GM21447 (cell line): ENCODE data around the gene CCR5.

ENCODE experiments used
- ATAC-seq: cut with Tn5 transposase; IDR thresholded peaks from one replicate; pipeline ENCODE4 v1.9.1; 2021; ENCODE audit not compliant: unreplicated experiment

CCR5 gene

GRCh38 chr3:46406443-46406787, 35.7 kb downstream of the CCR5 start:
- ATAC-seq = no peak

DNA sequence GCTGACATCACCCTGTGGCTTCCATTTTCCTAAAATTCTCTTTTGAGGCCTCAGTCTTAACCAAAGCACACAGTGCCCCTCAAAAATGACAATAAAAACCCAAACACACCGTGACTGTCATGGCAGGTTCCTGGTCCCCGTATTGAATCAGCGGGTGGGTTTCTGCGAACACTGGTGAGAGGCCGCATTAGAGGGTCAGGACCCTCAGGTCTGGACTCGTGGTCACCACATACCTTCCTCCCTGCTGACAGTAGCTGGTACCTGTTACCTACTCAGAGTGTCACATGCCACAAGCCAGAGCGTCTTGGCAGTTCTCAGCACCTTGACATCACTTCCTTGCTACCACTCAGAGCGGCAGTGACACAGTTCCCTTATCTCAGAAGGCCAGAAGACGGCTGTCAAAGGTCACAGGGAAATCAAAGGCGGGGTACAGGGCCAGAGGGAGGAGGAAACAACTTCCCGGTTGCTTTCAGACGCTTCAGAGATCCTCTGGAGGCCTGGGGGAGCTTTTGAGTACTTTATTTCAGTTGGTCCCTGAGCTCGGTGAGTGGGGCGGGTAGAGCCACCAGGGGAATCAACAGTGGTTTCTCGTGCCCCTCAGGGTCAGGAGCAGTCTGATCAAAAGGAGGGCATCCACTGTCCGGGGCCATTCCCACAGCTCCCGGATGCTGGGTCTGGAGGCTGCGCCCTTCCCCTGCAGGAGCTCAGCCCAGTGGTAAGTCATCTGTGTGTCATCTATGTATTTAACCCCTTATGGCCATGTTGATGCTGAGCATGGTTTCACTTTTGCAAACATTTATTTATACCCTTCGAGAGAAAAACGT, 36.3 kb downstream of the CCR5 start, which contains the start of the genes CCR5AS and CCRL2:
Gene CCR5AS, minus strand, starts transcription at position 279 of the 824 bp plus-strand sequence.
Gene CCRL2, plus strand, starts transcription at position 472 of the 824 bp plus-strand sequence. CDS start 821 bp downstream, outside the sequence.
- ATAC-seq = no peak

- ATAC-seq = no peak
Measured at GRCh38 chr3:46407970-46408369, 37.2 kb downstream of the CCR5 start.

GRCh38 chr3:46408853-46409252, 38.1 kb downstream of the CCR5 start:
- ATAC-seq = no peak

- no peak for ATAC-seq
Measured at GRCh38 chr3:46409739-46410489, 39.2 kb downstream of the CCR5 start.

GRCh38 chr3:46410669-46411068, 39.9 kb downstream of the CCR5 start:
- no peak for ATAC-seq

DNA sequence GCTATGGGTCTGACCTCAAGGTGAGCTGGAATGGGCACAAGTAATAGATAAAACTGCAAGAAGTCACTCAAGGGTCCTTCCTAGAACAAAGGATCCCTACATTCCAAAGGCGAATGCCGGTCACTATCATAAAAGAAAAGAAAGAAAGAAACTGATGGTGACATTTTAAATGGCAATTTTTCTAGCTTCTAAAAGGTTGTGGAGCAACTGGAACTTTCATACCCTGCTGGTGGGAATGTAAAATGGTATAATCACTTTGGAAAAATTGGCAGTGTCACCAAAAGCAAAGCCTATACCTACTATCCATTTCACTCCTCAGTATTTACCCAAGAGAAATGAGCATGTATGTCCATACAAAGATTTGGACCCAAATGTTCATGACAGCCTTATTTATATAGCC, 40.5 kb downstream of the CCR5 start:
- no peak for ATAC-seq

GRCh38 chr3:46412786-46413298, 42.1 kb downstream of the CCR5 start:
- no peak for ATAC-seq

- ATAC-seq = no peak
Measured at GRCh38 chr3:46413951-46414350, 43.2 kb downstream of the CCR5 start.

DNA sequence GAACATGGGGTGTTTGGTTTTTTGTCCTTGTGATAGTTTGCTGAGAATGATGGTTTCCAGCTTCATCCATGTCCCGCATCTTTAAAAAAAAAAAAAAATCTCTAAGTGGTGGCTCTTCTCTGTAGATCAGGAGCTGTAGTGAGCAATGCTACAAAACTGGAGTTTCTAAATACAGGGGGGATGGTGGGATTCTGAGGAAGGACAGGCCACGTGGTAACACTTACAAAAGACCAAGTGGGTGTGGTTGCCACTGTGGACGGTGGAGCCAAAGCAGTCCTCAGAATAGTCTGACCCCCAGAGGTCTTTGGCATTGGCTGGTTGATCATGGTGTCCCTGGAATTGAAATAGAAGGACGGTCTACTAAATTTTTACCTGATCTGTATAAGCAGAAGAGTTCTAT, 44.0 kb downstream of the CCR5 start:
- ATAC-seq = no peak

DNA sequence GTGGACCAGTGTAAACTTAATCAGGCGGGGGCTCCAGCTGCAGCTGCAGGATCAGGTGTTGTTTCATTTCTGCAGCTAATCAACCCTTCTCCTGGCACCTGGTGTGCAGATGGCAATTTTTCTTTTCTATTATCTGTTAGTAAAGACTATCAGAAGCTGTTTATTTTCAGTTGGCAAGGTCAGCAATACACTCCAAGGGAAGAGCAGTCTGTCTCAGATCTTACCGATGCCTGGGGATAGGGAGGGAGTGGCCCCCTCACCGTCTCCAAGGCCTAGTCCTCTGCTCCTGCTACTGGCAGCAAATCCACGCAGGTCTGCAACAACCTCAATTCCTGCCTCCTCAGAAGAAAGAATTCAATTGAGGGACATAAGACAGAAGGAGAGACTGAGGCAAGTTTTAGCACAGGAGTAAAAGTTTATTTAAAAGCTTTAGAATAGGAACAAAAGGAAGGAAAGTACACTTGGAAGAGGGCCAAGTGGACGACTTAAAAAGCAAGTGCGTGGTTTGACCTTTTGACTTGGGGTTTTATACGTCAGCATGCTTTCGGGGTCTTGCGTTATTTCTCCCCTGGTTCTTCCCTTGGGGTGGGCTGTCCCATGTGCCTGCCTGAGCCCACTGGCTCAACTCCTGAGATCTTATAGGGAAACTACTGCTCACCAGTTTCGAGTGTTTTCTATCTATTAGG, 45.5 kb downstream of the CCR5 start:
- ATAC-seq = no peak

DNA sequence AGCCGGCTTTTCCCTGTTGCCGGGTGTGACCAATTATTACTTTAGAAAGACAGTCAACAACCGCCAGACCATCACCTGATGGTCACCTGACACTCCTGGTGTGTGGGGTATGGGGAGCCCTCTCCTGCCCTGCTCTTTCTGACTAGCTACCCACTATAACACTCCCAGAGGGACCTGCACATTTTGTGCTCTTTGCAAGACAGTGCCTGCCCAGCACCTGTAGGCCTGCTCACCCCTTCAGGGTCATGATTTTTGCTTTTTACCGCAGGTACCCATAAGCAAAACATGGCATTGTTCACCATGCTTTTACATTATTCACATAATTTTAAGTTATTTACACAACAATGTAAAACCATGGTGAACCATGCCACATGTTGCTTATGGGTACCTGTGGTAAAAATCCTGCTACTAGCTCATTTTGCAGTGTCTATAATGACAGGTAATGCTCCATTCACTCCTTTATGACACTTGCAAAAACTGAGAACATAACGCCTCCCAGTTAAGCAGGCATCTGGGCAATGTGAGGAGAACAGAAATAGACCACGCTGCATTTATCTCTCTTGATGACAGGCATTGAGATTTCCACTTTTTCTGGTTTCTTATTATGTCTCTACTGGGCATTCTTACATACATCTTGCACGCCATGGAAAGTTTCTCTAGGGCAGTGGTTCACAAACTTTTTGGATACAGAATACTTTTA, 46.2 kb downstream of the CCR5 start:
- no peak for ATAC-seq

DNA sequence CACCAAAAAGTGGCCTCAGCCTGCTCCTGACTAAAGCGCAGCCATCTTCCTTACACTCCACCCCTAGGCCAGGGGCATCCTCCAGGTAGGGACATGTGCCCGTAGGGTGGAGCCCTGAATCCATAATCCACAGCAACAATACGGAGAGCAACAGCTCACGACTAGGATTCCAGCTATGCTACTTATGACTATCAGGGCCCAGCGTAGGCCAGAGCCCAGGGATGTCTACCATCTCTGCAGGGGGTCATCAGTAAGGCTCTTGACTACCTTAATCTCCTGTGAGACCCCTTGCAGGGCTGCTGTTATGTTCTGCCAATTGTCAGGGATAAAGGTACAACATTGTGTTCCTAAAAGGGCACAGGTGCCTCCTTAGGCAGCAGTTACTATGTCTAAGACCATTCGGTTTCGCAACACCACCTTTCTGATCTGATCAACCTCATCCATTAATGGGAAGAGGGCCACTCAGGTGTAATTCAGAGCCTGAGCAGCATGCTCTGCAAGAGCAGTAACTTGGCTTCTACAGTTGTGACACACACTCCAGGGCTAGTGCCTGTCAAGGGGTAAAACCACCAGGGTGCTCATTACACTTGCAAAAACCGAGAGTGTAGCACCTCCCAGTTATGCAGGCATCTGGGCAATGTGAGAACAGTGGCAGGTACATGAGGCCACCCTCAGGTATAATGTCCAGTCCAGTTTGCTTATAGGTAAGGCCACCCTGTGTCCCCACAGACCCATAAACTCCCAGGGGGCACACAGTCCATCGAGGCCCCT, 47.3 kb downstream of the CCR5 start:
- no peak for ATAC-seq

GRCh38 chr3:46419816-46420215, 49.1 kb downstream of the CCR5 start:
- ATAC-seq = no peak

- no peak for ATAC-seq
Measured at GRCh38 chr3:46420931-46421330, 50.2 kb downstream of the CCR5 start.

DNA sequence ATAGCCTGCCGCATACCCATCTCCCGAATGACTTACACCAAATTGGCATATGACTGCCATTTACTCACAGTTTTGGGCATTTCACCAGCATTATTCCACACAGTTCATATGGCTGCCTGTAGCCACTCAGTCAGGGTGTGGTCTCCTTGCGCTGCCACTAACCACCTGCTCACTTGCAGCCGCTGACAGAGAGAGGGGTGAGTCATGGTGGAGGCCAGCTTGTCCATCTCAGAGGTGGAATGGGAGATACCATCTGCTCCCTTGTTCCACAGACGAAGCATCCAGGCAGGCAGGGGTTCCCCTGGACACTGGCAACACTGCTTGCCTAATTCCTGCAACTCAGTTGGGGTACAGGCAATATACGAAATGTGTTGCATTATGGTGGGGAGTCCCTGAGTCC, 51.9 kb downstream of the CCR5 start:
- no peak for ATAC-seq

DNA sequence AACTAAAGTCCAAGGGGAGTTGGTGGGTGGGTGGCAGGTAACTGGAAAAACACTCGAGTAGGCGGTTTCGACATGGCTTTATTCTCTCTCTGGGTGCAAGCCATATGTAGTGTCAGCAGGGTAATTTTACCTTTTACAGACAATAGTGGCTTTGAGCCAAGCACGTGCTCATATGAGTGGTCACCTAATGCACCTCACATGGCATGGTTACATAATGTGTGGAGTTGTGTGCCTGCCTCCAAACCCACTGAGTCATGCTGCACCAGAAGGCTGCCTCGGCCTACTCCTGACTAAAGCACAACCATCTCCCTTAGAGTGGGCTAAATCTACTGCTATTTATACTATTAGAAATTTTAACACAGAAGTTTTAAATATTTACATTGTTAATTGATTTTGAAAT, 52.8 kb downstream of the CCR5 start:
- no peak for ATAC-seq
